H54 (cell line): ENCODE measurements around the gene ATP11A.

ENCODE experiments used
- DNase-seq: peaks from one replicate; pipeline ENCODE4 v3.0.0; 2011; ENCODE audit warnings: low spot score, mixed read lengths; ENCODE audit not compliant: insufficient read length
- FAIRE-seq: peaks from 3 replicates; lab custom pipeline; 2011; peaks lifted over from hg19 to GRCh38; lab: Jason Lieb, UNC
- POLR2A ChIP-seq: IDR thresholded peaks from 2 replicates; pipeline ENCODE4 v1.6.1; 2011; ENCODE audit warnings: low read depth, mild to moderate bottlenecking, low read length

Gene ATP11A

GRCh38 chr13:112918266-112918665 lies 228.4 kb downstream of the ATP11A start:
- no peak for TF ChIP-seq POLR2A
- no peak for DNase-seq
- FAIRE-seq: no peak

DNA sequence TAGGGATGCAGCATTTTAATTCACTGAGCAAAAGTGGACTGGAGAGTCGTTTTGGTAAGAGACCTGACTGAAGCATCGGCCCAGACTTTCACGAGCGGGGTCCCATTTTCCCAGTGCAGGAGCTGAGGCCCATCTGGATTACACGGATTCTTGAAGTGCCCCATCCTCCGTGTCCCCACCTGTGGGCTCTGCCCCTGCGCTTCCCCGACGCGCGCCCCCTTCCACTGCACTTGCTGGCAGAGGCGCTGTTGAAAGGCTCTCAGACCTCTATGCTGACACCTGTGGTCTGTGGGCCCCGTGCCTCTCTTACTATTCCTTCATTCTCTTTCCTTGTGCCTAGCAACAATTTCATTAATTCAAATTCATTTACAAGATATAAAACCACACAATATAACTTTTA lies 228.9 kb downstream of the ATP11A start:
- DNase-seq (no peak), FAIRE-seq (no peak)
- TF ChIP-seq POLR2A: no peak

- FAIRE-seq (no peak), DNase-seq (no peak)
- no peak for TF ChIP-seq POLR2A
Observed at GRCh38 chr13:112923962-112924361, 234.1 kb downstream of the ATP11A start.

DNA sequence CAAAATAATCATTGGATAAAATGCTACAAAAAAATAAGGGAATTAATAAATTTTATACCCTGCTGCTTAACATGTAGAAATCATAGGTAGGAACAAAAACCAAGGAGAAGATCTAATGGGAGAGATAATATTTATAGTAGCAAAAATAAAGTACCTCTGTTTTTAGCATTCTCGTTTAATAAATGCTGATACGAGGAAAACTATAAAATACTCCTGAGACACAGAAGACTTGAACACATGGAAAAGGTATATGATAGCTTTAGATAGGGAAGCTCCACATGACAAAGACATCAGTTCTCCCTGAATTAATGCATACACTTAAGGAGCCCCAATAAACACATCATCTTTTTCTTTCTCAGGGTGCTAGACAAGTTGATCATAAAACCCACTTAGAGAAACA lies 234.5 kb downstream of the ATP11A start:
- no peak for TF ChIP-seq POLR2A
- no peak for DNase-seq
- no peak for FAIRE-seq

DNA sequence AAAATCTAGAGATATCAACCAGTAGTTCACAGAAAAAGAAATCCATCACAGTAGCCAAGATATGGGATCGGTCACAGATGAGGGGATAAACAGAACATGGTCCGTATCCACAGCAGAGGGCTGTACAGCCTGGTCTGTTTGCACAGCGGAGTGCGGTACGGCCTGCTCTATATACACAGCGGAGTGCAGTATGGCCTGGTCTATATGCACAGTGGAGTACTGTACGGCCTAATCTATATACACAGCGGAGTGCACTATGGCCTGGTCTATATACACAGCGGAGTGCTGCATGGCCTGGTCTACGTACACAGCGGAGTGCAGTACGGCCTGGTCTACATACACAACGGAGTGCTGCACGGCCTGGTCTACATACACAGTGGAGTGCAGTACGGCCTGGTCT lies 236.2 kb downstream of the ATP11A start:
- FAIRE-seq: no peak
- no peak for TF ChIP-seq POLR2A
- DNase-seq: no peak

GRCh38 chr13:112926993-112927392 lies 237.2 kb downstream of the ATP11A start:
- FAIRE-seq (no peak), DNase-seq (no peak)
- no peak for TF ChIP-seq POLR2A

DNA sequence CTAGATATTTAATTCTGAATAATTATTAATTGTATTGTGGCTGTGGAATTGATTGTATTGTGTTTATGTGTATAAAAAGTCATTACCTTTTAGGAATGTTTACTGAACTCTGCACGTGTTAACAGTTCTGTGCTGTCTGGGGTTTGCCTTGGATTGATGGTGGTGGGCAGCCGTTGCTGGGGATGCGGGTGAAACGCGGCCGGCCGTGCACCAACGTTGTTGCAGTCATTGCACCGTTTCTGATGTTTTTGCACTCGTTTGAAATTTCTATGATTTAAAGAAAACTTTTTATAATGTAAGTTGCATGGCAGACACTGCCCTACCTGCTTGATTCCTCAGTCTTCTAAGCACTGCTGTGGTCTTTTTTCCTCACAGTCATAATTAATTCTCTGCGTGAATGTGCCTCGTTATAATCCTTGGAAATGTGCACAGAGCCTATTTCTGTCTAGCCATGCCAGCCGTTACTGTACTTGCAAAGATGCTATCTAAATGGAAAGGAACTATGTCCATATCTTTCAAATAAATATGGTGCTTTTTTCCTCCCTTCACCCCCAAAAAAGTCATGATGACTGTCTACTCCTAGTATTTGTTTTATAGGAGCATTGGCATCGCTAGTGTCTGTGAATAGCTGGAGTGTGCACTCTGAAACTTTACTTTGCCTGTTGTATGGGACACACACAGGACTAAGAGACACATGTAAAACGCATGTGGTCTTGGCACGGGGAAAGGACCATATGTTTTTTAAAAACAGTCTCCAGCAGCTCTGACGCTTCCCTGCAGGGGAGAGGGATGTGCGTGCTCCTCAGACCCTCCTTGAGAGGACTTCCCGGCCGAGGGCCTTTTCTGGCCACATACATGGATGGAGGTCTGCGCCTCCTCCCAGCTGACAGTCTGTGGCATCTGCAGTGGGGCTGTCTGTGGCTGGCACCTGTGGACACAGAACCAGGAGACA lies 238.5 kb downstream of the ATP11A start:
- DNase-seq (no peak), FAIRE-seq (no peak)
- TF ChIP-seq POLR2A: no peak

GRCh38 chr13:112928972-112929782 lies 239.3 kb downstream of the ATP11A start:
- peak; percentile 50 for DNase-seq
- FAIRE-seq: peak; percentile 11

GRCh38 chr13:112929783-112930055 lies 239.9 kb downstream of the ATP11A start:
- TF ChIP-seq POLR2A: no peak
- DNase-seq: no peak
- no peak for FAIRE-seq

More at GRCh38 chr13:112928972-112929782, 239.3 kb downstream of the ATP11A start:
- no peak for TF ChIP-seq POLR2A

- FAIRE-seq (no peak), DNase-seq (no peak)
- TF ChIP-seq POLR2A: no peak
Observed at GRCh38 chr13:112930192-112930591, 240.4 kb downstream of the ATP11A start.

GRCh38 chr13:112931028-112931934 lies 241.4 kb downstream of the ATP11A start:
- no peak for TF ChIP-seq POLR2A
- DNase-seq (peak; percentile 78), FAIRE-seq (peak; percentile 86)

DNA sequence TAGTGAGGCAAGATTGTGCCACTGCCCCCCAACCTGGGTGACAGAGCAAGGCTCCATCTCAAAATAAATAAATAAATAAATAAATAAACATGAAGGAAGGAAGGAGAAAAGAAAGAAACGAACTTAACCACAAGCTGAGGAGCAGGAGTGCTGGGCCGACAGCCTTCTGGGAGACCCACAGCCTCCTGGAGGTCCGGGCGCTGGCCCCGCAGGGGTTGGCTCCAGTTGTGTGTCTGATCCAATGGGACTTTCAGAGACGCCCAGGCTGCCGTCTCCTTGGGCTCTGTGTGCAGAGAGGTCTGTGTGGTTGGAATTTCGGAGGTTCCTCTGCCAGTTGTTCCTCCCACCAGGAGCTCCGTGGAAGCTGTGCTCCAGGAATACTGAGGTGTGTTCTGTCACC lies 243.1 kb downstream of the ATP11A start:
- TF ChIP-seq POLR2A: no peak
- FAIRE-seq: no peak

DNA sequence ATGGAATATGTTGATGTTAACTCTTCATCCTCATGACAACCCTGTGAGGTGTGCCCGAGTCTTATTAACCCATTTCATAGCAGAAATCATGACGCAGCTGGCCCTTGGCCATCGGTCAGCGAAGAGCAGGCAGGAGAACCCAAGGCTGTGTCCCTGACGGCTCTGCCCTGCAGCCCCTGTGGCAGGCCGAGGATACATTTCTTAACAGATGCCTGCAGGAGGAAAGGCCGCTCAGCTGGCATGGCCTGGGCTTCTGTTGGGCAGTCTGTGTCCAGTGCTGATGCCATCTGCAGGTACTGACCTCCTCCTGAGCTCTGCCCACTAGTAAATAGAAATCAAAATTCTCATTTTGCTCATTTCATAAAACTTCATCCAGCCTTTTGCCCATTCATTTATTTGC lies 243.8 kb downstream of the ATP11A start:
- FAIRE-seq (no peak), DNase-seq (no peak)
- TF ChIP-seq POLR2A: no peak

More for the DNA sequence above, 243.1 kb downstream of the ATP11A start:
- no peak for DNase-seq
